Subcutaneous adipose tissue (tissue), 4 donors: ENCODE data around the gene WNT2. TPM values are rescaled to one million over a fixed set of nuclear protein-coding genes. Genes with fewer than 3 reads are reported as not detected.

Experiments used
- total RNA-seq, 4 donors: library from RNA; depleted of rRNA; stranded (reverse); fragments of >200 nt; gene quantifications; one replicate each; pipeline ENCODE4 v1.1.0, GENCODE V29; 2016
- TF ChIP-seq, protein P1 (sequence below): fragments of 450-650 bp; IDR thresholded peaks from one replicate; pipeline ENCODE4 v1.5.1; 2016; ENCODE audit warnings: low read depth, mild to moderate bottlenecking, control low read depth, antibody characterized with exemption, moderate library complexity

Gene WNT2
- total RNA-seq, 4 donors from 2014 or later, result 0.38 to 1.8 (median 0.67) TPM

DNA sequence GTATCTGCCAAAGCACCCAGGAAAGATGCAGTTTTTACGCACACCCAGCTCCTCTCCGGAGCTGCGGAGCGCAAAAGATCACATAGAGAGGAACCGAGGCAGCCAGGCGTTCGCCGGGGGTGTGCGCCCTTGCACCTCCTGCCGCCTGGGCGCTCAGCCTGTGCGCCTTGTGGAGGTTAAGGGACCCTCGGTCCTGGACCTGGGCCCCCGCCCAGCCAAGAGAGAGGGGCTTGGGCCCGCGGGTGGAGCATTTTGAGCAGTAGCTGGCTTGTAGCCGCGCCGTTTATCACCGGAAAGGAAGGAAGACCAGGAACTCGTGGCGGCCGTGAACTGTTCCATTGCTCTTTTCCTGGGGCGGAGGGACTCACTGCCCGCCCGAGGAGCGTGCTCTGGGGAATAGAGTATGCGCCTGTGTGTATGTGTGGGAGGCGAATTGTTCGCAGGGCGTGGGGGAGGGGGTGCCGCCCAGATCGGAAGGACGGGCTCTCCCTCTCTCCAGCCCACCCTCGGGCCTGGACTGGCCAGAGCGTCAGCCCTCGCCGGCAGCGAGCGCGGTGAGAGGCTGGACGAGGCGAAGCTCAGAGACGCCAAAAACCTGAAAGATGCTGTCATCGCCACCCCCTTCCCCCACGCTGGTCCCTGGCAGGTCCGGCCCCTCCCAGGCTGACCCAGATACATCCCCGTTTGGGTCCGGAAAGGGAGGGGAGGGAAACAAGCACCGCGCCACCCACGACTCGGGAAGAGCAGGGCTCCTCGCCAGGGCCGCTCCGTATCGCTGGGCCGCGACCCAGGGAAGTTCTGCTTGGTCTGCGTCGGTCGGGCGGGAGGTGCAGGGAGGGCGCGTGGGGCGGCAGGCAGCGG, 1.2 kb upstream of the WNT2 start:
- TF ChIP-seq, protein P1, sequence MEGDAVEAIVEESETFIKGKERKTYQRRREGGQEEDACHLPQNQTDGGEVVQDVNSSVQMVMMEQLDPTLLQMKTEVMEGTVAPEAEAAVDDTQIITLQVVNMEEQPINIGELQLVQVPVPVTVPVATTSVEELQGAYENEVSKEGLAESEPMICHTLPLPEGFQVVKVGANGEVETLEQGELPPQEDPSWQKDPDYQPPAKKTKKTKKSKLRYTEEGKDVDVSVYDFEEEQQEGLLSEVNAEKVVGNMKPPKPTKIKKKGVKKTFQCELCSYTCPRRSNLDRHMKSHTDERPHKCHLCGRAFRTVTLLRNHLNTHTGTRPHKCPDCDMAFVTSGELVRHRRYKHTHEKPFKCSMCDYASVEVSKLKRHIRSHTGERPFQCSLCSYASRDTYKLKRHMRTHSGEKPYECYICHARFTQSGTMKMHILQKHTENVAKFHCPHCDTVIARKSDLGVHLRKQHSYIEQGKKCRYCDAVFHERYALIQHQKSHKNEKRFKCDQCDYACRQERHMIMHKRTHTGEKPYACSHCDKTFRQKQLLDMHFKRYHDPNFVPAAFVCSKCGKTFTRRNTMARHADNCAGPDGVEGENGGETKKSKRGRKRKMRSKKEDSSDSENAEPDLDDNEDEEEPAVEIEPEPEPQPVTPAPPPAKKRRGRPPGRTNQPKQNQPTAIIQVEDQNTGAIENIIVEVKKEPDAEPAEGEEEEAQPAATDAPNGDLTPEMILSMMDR, result no peak

DNA sequence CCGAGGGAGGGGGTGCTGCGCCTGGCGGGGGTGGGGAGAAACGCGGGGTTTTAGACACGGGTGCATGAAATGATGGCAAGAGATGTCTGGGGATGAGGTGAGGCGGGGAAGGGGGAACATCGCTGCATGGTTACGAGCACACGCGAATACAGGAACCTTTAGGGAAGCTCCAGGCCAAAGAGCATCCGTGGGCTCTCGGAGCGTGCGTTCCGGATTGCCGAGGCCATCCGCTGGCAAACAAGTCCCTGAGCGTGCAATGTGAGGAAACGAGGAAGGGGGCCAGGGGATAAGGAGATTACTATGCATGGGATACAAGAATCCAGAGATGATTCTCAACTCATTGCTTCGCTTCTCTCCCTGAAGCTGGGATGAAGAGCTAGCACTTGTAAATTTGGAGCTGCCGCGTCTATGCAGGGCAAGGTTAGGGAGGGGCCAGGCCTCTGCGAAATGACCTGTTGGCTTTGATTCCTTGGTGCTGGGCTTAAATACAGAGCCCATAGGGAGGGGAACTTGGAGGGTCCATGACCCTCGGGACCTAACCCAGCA, 520 bp upstream of the WNT2 start:
- TF ChIP-seq, protein P1, result no peak

DNA sequence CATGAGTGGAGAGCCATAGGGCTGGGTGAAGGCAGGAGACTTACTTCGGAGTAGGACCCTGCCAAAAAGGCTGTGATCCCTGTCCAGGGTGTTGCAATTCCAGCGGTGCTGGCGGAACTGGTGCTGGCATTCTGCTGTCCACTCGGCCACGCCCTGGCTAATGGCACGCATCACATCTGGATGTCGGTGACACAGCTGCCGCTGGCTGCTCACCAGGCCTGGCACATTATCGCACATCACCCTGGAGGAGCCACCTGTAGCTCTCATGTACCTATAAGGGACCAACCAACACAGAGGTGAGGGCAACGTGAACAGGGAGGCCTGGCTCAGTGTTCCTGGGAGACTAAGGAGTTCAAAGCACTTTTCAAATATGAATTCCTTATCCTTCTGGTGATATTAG, 2.3 kb downstream of the WNT2 start:
- TF ChIP-seq, protein P1, result no peak

DNA sequence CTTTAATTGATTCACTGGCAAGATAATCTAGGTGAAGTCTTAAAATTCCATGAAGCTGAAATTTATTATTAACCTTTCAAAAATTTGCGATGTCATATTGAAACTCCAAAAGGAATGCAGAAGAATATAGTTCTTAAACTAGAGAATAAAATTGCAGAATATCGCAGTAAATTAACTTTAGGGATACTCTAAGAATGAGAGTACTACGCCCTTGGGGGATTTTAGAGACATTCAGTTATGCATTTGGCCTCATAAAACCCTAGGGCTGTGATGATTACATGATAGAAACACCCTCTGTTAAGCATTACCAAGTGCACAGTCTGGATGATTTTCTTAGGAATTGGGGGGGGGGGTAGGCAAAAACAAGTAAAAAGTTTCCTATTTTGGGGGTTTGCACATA, 3.7 kb downstream of the WNT2 start:
- TF ChIP-seq, protein P1, result no peak

DNA sequence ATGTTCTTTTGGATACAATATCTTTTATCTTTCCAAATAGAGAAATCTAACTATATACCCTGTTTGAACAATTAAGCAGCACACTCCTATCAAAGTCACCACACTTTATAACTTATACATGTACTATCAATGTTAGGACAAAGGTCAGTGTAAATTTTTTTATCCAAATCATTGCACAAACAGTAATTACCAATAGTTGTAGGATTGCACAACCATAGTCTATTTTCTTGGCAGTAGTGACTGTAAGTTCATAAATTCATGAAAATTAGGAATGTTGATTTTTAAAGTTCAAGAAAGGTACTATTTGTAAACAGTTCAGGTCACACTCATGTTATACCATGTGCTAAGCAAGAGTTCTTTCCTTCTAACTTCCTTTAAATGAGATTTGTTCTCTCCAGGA, 9.3 kb downstream of the WNT2 start:
- TF ChIP-seq, protein P1, result no peak

DNA sequence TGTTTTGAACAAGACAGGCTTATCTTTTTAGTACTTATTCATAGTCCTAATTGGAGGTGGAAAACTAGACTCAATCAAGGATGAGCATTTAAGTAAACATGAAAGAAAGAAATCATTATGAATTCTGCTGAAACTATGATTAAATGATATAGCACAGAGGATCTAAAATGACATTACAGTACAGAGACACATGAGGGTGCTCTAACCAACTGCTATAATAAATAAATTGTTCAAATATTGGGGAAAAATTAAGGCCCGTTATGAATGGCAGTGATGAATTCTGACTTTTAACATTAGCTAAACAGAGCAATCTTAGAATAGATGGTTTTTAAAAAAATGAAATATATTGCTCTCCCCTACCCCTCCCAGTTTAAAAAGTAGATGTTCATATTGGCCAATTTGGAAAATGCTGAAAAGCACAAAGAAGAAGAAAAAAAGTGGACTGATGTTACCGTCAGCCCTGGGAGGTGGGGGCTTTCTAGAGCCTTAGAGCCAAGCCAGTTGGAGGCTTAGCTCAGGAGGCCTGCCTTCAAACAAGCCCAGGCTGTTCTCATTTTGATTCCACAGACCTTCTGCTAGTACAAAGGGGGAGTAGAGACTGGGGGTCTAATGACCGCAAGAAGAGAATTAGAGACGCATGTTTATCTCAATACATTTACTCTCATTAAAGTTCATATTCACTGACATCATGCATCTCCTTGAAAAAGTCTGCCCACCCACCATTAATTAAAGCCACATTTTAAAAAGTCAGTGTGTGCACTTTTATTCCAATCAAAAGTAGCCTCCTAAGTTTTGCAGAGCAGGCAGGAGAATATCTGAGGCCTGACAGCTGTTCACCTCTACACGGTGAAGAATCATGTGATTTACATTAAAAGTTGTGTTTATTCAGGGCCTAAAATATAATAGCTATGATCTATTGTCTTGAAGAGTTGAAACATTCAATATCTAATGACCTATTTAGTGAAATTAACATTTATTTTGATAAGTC, 10.0 kb downstream of the WNT2 start:
- TF ChIP-seq, protein P1, result no peak
